Measurements from ENCODE around the gene STPG4.
"Not testable (repeated sequence)": the region's sequence is repeated elsewhere in the genome, so short reads cannot be mapped to it uniquely, and the experiment has no call there.

The STPG4 gene

DNA sequence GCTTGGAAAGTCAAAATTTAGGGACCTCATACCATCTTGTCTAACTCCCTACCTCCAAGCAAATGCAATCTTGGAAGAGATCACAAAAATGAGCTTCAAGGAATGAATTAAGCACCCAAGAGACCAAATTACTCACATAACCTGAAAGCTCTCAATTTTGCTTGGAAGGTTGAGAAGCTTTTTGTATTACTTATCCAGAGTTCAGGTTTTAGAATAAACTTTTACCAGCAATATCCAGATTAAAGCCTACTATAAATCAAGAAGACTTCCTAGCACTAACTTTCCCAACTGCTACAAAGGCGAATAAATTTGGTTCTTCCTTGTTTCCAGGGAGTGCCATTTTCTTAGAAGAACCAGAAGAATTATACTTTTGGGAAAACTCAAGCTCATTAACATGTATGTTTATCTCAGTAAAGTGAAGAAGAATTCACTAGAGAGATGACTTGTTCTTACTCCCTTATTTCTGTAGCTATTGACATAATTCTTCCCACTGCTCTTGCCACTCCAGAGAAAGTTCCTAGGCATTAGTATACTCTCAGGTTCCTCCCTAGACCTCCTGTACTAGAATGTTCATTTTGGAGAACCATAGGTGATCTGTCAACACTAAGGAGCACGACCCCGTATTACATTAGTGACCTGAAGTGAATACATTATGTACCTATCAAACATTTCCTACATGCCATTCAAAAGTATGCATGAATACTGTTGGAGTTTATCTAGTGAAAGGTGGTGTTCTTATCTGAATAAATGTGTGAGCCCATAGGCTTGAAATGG, 18.0 kb upstream of the STPG4 start:
- no peak for DNase-seq (ENCODE audit: low read depth)

DNA sequence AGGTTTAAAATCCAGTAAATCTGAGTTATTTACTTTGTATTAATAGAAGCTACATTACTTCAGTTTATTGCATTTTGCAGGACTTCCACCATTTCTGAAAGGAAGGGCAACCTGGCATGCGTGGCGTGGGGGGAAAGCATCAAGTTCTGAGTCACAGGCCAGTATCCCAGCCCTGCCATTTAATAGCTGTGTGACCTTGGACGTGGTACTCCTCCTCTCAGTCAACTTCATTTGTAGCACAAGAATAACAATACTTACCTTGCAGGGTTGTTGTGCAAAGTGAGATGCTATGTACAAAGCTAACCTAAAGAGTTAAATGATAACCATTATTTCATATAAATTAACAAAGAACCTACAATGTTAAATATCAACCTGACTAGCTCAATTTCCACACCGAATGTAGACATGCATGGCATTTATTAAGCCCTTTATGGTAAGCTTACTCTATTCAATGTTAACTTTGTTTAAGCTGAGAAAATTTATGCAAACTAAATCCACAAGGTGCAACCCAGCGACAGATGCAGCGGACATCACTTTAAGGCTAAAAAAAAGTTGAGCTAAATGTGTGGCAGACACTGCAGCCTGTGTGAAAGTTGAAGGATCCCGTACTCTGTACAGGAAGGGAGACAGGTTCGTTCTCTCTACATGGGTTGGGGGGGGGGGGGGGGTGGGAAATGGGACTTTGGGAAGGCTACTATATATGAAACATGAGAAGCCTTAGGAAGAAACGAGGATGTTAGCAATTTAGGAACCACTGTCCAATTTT, 17.2 kb upstream of the STPG4 start:
- DNase-seq (ENCODE audit: low read depth): no peak

DNA sequence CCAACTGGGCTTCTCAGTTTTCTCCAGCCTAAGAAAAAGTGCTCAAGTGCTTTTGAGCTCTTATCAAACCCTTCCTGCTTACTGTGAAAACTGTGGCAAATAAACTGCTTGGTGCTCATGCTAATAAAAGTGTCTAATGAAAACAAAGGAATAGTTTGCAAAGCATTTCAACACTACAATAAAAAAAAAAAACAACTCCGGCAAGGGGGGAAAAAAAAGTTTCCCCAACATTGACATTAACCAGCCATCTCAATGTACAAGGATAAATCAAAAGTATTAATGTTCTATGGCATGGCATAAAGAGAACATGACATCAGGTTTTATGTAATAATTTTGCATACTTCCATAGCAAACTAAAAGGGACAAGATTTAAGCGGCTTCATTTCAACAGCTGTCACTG, 14.7 kb upstream of the STPG4 start:
- no peak for DNase-seq (ENCODE audit: low read depth)

DNA sequence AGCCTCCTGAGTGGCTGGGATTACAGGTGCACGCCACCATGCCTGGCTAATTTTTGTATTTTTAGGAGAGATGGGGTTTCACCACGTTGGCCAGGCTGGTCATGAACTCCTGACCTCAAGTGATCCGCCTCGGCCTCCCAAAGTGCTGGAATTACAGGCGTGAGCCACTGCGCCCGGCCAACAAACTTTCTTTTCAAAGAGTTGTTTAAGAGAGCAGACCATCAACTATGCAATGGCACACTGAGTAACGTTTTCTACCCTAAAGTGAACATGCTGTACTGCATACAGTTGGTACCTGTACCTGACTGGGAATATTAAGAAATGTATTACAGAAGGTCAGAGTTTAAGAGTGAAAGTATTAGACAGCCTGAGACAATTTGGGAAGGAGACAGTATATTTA, 13.8 kb upstream of the STPG4 start:
- not testable (repeated sequence) for DNase-seq (ENCODE audit: low read depth)

DNA sequence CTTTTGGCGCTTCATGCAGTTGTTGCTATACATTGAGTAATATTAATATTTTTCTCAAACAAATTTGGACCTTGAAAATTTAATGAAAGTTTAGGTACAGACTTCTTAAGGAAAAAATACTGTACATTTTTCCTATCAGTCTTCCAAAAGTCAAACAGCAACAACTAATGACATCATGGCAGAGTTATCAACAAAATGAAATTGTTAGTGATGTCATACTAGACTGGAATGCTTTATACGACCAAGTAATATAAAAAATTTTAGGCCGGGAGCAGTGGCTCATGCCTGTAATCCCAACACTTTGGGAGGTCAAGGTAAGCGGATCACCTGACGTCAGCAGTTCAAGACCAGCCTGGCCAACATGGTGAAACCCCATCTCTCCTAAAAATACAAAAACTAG, 12.0 kb upstream of the STPG4 start:
- DNase-seq (ENCODE audit: low read depth): no peak

DNA sequence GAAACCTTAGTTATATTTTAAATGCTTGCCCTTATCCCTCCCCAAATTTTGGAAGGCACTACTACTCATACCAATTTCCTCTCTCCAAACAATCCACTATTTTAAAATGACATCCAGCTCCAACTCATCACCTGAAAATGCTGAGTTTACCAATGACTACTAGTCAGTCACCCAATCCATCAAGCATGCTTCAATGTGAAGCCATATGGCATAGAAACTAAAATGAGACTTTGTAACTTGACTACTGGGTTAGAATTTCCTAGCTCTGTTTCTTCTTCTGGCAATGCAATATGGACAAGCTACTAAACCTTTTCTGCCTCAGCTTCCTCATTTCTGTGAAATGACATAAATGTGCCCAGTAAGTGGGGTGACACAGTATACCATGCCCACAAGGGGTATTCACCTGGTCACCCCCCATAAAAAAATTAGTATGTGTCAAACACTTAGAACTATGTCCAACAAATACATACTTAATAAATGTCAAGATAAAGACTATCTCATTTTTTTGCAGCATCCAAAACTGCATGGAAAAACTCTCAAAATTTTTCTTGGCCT, 10.0 kb upstream of the STPG4 start:
- no peak for DNase-seq (ENCODE audit: low read depth)

DNA sequence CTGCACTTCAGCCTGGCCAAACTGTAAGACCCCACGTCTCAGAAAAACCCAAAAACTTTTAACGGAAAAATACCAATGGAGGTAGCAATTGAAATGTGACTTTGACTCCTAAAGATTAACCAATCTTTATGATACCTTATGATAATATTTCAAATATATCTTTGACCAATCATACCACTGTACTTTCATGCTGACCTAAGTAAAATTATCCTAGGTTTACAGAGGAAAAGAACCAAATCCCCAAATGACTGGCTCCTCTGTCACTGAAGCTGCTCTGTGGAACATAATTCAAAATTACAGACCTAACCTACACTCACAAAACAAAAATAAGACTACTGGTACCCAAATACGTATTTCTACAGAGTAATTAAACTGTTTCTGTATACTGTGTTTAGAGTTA, 7.7 kb upstream of the STPG4 start:
- no peak for DNase-seq (ENCODE audit: low read depth)

DNA sequence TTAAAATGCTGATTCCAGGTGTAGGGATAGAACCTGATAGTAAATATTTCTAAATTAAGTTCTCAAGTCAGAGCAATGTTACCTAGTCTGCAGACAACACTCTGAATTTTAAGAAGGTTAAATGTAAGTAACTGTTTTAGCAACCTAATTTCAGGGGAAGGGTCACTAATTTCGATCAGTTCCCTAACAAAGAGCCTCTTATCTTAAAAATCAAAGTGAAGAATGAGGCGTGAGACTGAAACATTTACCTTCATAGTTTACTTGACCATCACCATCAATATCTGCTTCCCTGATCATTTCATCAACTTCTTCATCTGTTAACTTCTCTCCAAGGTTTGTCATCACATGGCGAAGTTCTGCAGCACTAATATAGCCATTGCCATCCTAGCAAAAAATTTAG, 6.4 kb upstream of the STPG4 start:
- DNase-seq (ENCODE audit: low read depth): no peak

DNA sequence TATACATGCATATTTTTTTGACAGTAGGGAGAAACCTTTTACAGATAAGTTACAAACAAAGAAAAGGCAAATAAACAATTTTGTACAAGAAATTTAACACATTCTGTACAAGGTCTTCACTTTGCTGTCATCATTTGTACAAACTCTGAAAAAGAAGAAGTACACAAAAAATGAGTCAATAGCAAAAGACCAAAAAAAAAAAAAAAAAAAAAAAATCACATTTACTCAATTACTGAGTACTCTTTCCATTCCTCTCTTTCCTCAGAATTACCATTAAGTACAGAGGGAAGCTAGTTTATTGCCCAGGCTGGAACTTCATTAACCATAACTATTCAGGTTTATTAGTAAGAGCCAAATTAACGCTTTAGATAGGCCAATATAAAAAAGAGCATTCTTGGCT, 5.6 kb upstream of the STPG4 start:
- no peak for DNase-seq (ENCODE audit: low read depth)

DNA sequence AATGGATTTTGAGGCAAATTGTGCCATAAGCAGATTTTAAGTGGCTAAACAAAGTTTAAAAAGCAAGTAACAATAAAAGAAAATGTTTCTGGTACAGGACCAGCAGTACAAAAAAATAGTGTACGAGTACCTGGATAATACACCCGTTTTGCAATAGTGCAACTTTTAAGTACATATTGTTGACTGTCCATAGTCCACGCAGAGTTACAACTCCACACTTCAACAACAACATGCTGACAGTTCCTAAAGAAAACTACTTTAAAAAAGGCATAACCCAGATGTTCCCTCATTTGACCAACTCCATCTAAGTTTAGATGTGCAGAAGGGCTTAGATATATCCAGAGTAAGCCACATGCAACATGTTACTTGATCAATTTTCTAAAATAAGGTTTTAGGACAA, 5.1 kb upstream of the STPG4 start:
- DNase-seq (ENCODE audit: low read depth): no peak

DNA sequence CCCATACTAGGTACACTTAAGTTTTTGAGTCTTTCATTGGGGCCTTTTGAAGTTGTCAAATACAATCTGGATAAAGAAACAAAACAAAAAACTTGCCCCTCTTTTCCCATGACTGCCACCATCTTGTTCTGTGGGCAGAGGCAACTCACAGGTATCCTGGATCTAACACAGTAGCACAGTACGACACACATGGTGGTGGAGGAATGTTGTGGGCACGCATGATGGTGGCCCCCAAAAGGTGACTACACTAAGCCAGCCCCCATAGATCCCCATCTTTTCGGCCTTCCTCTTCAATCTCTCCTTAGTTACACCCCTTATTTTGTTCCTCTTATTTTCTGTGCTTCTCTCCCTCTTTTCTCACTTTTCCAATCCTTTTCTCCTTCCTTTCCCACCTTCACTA, 4.5 kb upstream of the STPG4 start:
- DNase-seq (ENCODE audit: low read depth): no peak

DNA sequence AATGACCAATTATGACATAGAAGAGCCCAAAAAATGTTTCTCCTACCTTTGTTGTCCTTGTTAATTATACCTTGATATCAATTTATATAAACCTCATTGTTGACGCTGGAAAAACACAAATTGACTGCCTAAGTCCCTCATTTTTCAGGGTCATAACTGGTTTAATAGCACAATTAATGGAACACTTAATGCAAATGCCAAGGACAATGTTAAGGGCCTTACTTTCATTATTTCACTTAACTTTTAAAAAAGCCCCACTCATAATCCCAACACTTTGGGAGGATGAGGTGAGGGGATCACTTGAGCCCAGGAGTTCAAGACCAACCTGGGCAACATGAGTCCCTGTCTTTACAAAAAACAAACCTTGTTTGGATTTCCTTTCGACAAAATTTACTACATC, 3.5 kb upstream of the STPG4 start:
- DNase-seq (ENCODE audit: low read depth): no peak

DNA sequence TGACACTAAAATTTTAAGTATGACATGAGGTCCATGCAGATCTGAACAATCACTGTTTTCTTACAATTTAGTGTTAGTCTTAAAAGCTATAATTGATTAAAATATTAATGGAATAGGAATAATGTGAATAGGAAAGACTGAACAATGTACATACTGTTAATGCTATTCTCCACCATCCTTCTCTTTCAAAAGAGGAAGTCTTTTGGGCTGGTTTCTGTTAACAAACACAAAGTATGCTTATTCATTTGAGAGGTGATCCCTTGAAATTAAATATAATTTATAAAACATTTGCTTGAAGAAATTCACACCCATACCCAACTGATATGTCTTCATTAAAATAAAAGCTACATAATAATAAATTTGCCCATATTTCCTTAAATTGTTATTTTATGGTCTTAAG, 2.3 kb downstream of the STPG4 start:
- no peak for DNase-seq (ENCODE audit: low read depth)

DNA sequence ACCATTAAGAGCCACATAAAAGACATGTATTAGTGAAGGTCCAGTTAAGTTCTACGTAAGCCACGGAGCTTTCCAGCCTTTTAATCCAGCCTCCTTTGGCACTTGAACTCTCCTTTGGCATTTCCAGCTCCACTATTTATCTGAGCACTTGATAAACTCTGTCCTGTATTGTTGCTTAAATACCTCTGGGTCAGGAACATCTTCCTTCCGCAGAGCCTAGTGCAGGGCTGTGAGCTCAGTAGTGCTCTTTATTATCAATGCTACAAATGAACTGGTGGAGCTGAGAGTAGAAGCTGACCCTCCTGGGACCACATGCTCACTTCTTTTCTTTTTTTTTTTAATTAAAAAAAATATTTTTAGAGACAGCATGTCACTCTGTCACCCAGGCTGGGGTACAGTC, 4.9 kb downstream of the STPG4 start:
- no peak for DNase-seq (ENCODE audit: low read depth)

DNA sequence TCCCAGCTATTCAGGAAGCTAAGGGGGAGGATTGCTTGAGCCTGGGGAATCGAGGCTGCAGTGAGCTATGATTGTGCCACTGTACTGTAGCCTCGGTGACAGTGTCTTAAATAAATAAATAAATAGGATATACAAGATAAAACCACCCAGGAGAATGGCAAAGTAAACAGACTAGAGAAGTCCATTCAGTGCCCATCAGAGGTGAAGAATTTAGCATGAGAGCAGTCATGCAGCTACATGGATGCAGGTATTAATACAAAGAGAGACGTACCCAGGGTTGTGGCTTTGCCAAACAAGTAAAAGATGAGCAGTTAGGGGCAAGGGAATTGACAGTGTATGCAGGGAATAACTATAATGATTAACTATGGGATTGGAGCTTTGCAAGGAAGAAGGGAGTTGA, 8.1 kb downstream of the STPG4 start:
- no peak for DNase-seq (ENCODE audit: low read depth)

DNA sequence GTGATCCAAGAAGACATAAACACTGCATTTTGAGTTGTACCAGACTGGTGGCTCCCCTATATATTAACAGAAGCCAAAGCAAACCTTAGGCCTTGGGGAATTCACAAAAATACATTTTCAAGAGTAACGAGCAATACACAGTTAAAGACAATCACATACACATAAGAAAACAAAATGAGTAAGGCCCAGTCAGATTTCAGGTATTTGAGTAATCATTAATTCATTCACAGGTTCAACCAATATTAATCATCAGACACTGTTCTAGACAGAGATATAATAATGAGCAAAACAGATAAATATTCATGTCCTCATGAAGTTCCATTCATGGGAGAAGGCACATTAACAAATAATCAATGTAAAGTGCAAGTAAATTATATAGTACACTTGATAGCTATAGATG, 9.6 kb downstream of the STPG4 start:
- DNase-seq (ENCODE audit: low read depth): no peak

DNA sequence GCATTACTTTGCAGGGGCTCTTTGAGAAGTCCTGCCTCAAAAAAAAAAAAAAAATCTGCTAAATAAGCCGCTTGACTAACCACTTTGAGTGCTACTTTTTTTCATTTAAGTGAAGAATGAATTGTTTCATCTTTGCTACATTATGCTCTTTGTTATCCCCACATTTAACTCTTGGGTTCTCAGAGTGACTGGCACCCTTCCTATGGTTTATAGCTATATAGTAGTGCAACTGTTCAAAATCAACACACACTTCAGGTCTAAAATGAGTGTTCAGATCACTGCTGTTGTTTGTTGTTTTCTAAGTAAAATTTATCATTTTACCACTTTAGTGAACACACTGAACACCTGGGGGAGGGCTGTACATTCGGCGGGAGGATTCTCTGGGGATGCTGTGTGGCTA, 13.6 kb downstream of the STPG4 start:
- DNase-seq (ENCODE audit: low read depth): no peak

DNA sequence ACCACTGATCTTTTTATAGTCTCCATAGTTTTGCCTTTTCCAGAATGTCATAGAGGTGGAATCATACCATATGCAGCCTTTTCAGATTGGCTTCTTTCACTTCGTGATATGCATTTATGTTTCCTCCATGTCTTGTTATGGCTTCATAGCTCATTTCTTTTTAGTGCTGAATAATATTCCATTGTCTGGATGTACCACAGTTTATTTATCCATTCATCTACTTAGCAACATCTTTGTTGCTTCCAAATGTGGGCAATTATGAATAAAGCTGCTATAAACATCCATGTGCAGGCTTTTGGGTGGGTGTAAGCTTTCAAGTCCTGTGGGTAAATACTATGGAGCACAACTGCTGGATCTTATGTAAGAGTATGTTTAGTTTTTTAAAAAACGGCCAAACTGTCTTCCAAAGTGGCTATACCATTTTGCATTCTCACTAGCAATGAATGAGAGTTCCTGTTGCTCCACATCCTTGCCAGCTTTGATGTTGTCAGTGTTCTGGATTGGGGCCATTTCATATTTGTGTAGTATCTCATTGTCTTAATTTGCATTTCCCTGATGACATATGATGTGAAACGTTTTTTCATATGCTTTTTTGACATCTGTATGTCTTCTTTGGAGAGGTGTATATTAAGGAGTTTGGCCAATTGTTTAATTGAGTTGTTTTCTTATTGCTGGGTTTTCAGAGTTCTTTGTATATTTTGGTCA, 20.6 kb downstream of the STPG4 start:
- no peak for DNase-seq (ENCODE audit: low read depth)

DNA sequence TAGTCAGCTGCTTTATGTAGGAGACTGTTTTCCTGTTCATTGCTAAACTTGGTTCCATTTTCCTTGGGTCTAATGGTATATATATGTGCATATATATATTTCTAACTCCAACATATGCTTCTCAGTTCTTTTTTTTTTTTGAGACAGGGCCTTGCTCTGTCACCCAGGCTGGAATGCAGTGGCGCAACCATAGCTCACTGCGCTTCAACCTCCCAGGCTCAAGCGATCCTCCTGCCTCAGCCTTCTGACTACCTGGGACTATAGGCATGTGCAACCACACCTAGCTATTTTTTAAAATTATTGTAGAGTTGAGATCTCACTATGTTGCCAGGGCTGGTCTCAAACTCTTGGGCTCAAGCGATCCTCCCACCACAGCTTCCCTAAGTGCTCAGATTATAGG, 22.1 kb downstream of the STPG4 start:
- DNase-seq (ENCODE audit: low read depth): no peak

DNA sequence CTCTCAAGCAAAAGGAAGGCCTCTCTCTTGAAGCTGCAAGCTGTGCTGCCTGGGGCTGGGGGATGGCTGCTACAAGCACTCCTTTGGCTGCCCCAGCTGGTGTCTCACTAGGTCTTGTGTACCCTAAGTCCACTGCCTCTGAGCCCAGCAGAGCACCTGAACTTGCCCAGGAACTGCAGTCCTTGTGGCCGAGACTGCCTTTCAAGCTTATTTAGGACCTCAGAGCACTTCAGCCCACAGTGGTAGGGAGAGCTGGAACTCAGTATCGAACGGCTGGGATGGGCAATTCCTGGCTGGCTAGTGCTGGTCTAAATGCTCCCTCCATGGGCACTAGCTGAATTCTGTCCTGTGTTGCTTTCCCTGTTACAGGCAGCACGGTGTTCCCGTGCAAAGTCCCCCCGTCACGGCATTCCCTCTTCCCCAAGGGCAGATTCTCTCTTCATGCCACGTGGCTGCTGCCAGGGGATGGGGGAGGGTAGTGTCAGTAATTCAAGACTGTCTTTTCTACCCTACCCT, 25.9 kb downstream of the STPG4 start:
- DNase-seq (ENCODE audit: low read depth): no peak

DNA sequence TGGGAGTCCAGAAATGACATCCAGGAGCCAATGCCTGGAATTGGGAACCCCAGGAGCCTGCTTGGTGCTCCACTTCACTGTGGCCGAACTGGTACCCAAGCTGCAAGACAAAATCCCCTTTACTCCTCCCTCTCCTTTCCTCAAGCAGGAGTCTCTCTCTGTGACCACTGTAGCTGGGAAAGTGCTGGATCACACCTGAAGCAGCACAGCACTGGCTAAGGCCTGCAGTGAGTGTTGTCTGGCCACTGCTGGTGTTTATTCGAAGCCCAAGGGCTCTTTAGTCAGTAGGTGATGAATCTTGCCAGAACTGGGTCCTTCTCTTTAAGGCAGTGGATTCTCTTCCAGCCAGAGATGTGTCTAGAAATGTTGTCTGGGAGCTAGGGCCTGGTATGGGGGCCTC, 26.4 kb downstream of the STPG4 start:
- no peak for DNase-seq (ENCODE audit: low read depth)

DNA sequence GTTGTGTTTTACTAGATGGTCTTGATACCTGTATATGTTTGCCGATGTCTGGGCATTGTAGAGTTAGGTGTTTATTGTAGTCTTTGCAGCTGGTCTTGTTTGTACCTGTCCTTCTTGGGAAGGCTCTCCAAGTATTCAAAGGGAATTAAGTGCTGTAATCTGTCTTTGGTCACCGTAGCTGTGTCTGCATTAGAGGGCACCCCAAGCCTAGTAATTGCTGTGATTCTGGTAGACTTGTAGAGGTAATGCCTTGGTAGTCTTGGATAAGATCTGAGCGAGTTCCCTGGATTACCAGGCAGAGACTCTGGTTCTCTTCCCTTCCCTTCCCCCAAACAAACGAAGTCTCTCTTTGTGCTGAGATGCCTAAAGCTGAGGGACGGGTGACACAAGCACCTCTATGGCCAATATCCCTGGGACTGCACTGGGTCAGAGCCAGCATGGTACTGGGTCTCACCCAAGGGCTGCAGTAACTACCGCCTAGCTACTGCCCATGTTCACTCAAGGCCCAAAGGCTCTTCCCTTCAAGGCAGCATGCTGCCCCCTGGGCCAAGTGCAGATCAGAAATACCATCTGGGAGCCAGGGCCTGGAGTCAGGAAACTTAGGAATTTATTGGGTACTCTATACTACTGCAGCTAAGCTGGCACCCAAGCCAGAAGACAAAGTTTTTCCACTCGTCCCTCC, 27.1 kb downstream of the STPG4 start:
- DNase-seq (ENCODE audit: low read depth): no peak
